Panc1 (cell line): ENCODE measurements around the gene VNN1. TPM values are rescaled to one million over a fixed set of nuclear protein-coding genes. Genes with fewer than 3 reads are reported as not detected.

Experiments
- ATAC-seq: fragments of 200-7000 bp; cut with Tn5 transposase; 2 replicates; pipeline ENCODE4 v1.9.1; 2020; ENCODE audit warnings: mild to moderate bottlenecking, moderate library complexity
- BruUV-seq: library from RNA; stranded (reverse); fragments of 400-500 nt; replicated peaks from 2 replicates; lab custom pipeline; 2021; lab: Mats Ljungman, UMichigan
- CTCF ChIA-PET: fragments of 300-600 bp; sonication (Branson Sonifier 250); formaldehyde crosslinking; loops from one replicate; lab custom pipeline; 2022; ENCODE audit warnings: antibody characterized with exemption; lab: Charles Lee
- POLR2A ChIA-PET: fragments of 300-600 bp; sonication (Branson Sonifier 250); formaldehyde crosslinking; loops from one replicate; lab custom pipeline; 2022; ENCODE audit warnings: antibody characterized with exemption; lab: Charles Lee
- DNase-seq: peaks from one replicate; pipeline ENCODE4 v3.0.0-alpha.2; 2010; ENCODE audit warnings: low read depth, low spot score
- H3K27ac ChIP-seq: 2 replicates; pipeline ENCODE4 v1.5.1; 2011; ENCODE audit warnings: mild to moderate bottlenecking, low read length, inconsistent platforms
- H3K27me3 ChIP-seq: fragments of 200-500 bp; sonication (Bioruptor generic); 2 replicates; pipeline ENCODE4 v1.6.0; 2014; ENCODE audit warnings: low read length, inconsistent platforms; ENCODE audit not compliant: control insufficient read depth, insufficient read depth
- H3K36me3 ChIP-seq: fragments of 200-500 bp; sonication (Bioruptor generic); 2 replicates; pipeline ENCODE4 v1.5.1; 2014; ENCODE audit warnings: inconsistent platforms, mild to moderate bottlenecking, low read length, moderate library complexity; ENCODE audit not compliant: control insufficient read depth, insufficient read depth
- H3K4me1 ChIP-seq: 2 replicates; pipeline ENCODE4 v1.5.1; 2011; ENCODE audit warnings: inconsistent platforms, mild to moderate bottlenecking, low read length, moderate library complexity; ENCODE audit not compliant: control insufficient read depth, insufficient read depth
- H3K4me3 ChIP-seq, 2 experiments: 2 replicates each; pipeline ENCODE4 v1.5.1; 2011 to 2012; ENCODE audit warnings: low read depth in 2 of 2, low read length in 2 of 2, mild to moderate bottlenecking in 2 of 2, inconsistent platforms in 1 of 2, moderate library complexity in 1 of 2
- H3K9me3 ChIP-seq: fragments of 200-500 bp; sonication (Bioruptor generic); 2 replicates; pipeline ENCODE4 v1.5.1; 2014; ENCODE audit warnings: low read depth, mild to moderate bottlenecking, inconsistent platforms, low read length, moderate library complexity; ENCODE audit not compliant: control insufficient read depth, insufficient read depth
- CTCF ChIP-seq: fragments of 450-650 bp; IDR thresholded peaks from 2 replicates; pipeline ENCODE4 v1.5.1; 2017; ENCODE audit warnings: mild to moderate bottlenecking
- POLR2AphosphoS5 ChIP-seq: IDR thresholded peaks from 2 replicates; pipeline ENCODE4 v1.6.1; 2012; ENCODE audit warnings: mild to moderate bottlenecking, low read depth, low read length, moderate library complexity
- REST ChIP-seq, 2 experiments: IDR thresholded peaks; 2 replicates each; pipeline ENCODE4 v1.6.1; 2011 to 2012; ENCODE audit warnings: low read depth in 2 of 2, control low read depth in 1 of 2, low read length in 1 of 2, mild to moderate bottlenecking in 1 of 2, moderate library complexity in 1 of 2; ENCODE audit not compliant: insufficient read depth in 1 of 2
- SIN3A ChIP-seq: IDR thresholded peaks from 2 replicates; pipeline ENCODE4 v1.6.1; 2012; ENCODE audit warnings: low read depth, mild to moderate bottlenecking, low read length, moderate library complexity, borderline replicate concordance; ENCODE audit not compliant: insufficient read depth
- TCF7L2 ChIP-seq: IDR thresholded peaks from 2 replicates; pipeline ENCODE4 v1.6.1; 2011; ENCODE audit warnings: mild to moderate bottlenecking, low read depth, low read length, inconsistent platforms
- in situ Hi-C: cut with HindIII; loops from 2 replicates; pipeline ENCODE4 v1.10.0; 2016; ENCODE audit warnings: low sequenced_read_pairs, low pct_unique_long_range_greater_than_20kb
- intact Hi-C: fragments of 100-400 bp; cut with micrococcal nuclease; formaldehyde crosslinking; loops from one replicate; pipeline ENCODE4 v1.10.0; 2022; ENCODE audit not compliant: unreplicated experiment
- total RNA-seq: library from RNA; stranded (reverse); gene quantifications from one replicate; pipeline ENCODE4 v1.2.1, GENCODE V29; 2021; ENCODE audit not compliant: unreplicated experiment

Gene VNN1
- total RNA-seq, 1 experiment from 2014 or later, result not detected

- BruUV-seq, result no TSS peak
- intact Hi-C loops, result no loop called here
- Histone ChIP-seq H3K36me3 (no peaks in the 10 kb centered on the region), H3K27ac (no peak overlapping the region), H3K9me3 (no peaks in the 10 kb centered on the region), H3K4me3 (no peak overlapping the region), H3K4me1 (no peaks in the 10 kb centered on the region), H3K27me3 (no peaks in the 10 kb centered on the region)
- POLR2A ChIA-PET, result no interaction called here
- TF ChIP-seq POLR2AphosphoS5 (no peak), SIN3A (no peak), CTCF (no peak), REST (IDR thresholded peaks at IDR 0.05; ENCODE audit: insufficient read depth in 1 of 2, low read depth in 2 of 2, low read length in 1 of 2) (no peak), TCF7L2 (no peak)
- in situ Hi-C loops, result no loop called here
- no peak for ATAC-seq
- no peak for DNase-seq
- CTCF ChIA-PET, result no interaction called here
These were observed 23.2 kb downstream of the VNN1 start for GRCh38 chr6:132690678-132691077.

GRCh38 chr6:132687306-132687705, 26.5 kb downstream of the VNN1 start:
- Histone ChIP-seq H3K9me3 (no peaks in the 10 kb centered on the region), H3K4me1 (no peaks in the 10 kb centered on the region), H3K4me3 (no peak overlapping the region), H3K27me3 (no peaks in the 10 kb centered on the region), H3K27ac (no peak overlapping the region), H3K36me3 (no peaks in the 10 kb centered on the region)
- no peak for TF ChIP-seq CTCF
- in situ Hi-C loops, result no loop called here
- no TSS peak for BruUV-seq
- no peak for DNase-seq
- CTCF ChIA-PET, result no interaction called here
- ATAC-seq, result peak; percentile 84
- intact Hi-C loops, result no loop called here
- POLR2A ChIA-PET, result interaction anchor here (1.2 kb wide), 1 partner anchor 11 kb away, joined by 4 read pairs; no protein-coding TSS in a partner anchor

GRCh38 chr6:132686531-132686930, 27.3 kb downstream of the VNN1 start:
- no peak overlapping the region for H3K4me3 ChIP-seq
- DNase-seq, result no peak
- no peak overlapping the region for H3K27ac ChIP-seq
- no peaks in the 10 kb centered on the region for H3K36me3 ChIP-seq
- TF ChIP-seq REST (IDR thresholded peaks at IDR 0.05; ENCODE audit: insufficient read depth in 1 of 2, low read depth in 2 of 2, low read length in 1 of 2) (no peak), POLR2AphosphoS5 (no peak), CTCF (no peak), TCF7L2 (no peak), SIN3A (no peak)
- ChIA-PET CTCF (no interaction called here), POLR2A (no interaction called here)
- in situ Hi-C loops, result no loop called here
- no peaks in the 10 kb centered on the region for H3K4me1 ChIP-seq
- H3K27me3 ChIP-seq, result no peaks in the 10 kb centered on the region
- H3K9me3 ChIP-seq, result no peaks in the 10 kb centered on the region
- no peak for ATAC-seq
- intact Hi-C loops, result no loop called here
- no TSS peak for BruUV-seq
